Adrenal gland (tissue), 12 donors: ENCODE results near the gene GCH1. TPM values are rescaled to one million over a fixed set of nuclear protein-coding genes. Genes with fewer than 3 reads are reported as not detected.

Experiments used
- DNase-seq, 7 donors: peaks; one replicate each; pipeline ENCODE4 v3.0.0-alpha.2; 2019 to 2020
- H3K27ac ChIP-seq, 5 donors: fragments of 200-600 bp; sonication (generic) in 4 of 5; 1 replicate in 3 of 5; 2 replicates in 2 of 5; pipeline versions ENCODE4 v1.5.1 to v1.8.0; 2016 to 2020; ENCODE audit warnings: mild to moderate bottlenecking in 1 of 5
- H3K27me3 ChIP-seq: fragments of 200-600 bp; 2 replicates; pipeline ENCODE4 v1.8.0; 2021
- H3K36me3 ChIP-seq, 2 donors: fragments of 200-600 bp; replicated peaks in 1 of 2; 1 replicate in 1 of 2; 2 replicates in 1 of 2; pipeline versions ENCODE4 v1.5.1 to v1.8.0; 2018 to 2022
- H3K4me1 ChIP-seq, 2 donors: fragments of 200-600 bp; replicated peaks in 1 of 2; 1 replicate in 1 of 2; 2 replicates in 1 of 2; pipeline versions ENCODE4 v1.5.1 to v1.8.0; 2018 to 2021
- H3K4me3 ChIP-seq, 4 donors: fragments of 200-600 bp; sonication (generic) in 3 of 4; one replicate each; pipeline ENCODE4 v1.5.1; 2016 to 2018
- H3K9me3 ChIP-seq, 3 donors: fragments of 200-600 bp; sonication (generic) in 1 of 3; replicated peaks in 1 of 3; 1 replicate in 2 of 3; 2 replicates in 1 of 3; pipeline versions ENCODE4 v1.5.1 to v1.8.0; 2016 to 2021
- CTCF ChIP-seq, 6 experiments: fragments of 450-650 bp in 4 of 6; fragments of 200-600 bp in 2 of 6; sonication (generic) in 1 of 6; IDR thresholded peaks; 1 replicate in 5 of 6; 2 replicates in 1 of 6; pipeline versions ENCODE4 v1.5.1 to v1.8.0; 2016 to 2021; ENCODE audit warnings: antibody characterized with exemption in 6 of 6, mild to moderate bottlenecking in 2 of 6, moderate library complexity in 1 of 6
- POLR2A ChIP-seq, 2 donors: fragments of 450-650 bp; IDR thresholded peaks; one replicate each; pipeline ENCODE4 v1.6.1; 2017; ENCODE audit warnings: antibody characterized with exemption in 2 of 2, mild to moderate bottlenecking in 2 of 2, moderate library complexity in 1 of 2
- WGBS, 4 donors: extraction: QIAGEN DNeasy Blood & Tissue Kit in 2 of 4; methylation state at CpG; one replicate each; pipeline versions ENCODE4 v1.1.5 to v1.1.7; 2013 to 2017; 5-methylcytosine and 5-hydroxymethylcytosine counted together
- intact Hi-C, 2 donors: fragments of 100-400 bp; cut with DNase I; formaldehyde crosslinking; loops; one replicate each; pipeline versions ENCODE4 v1.14.1 to v1.15.0; 2022 to 2023
- polyA plus RNA-seq, 3 donors: library from polyadenylated mRNA; stranded (reverse); fragments of 200-250 nt in 2 of 3; fragments of 350-450 nt in 1 of 3; fragmentation: Illumina TruSeq in 1 of 3; extraction: RNeasy Lipid Tissue Mini Kit (QIAGEN cat#74804) in 1 of 3; gene quantifications; one replicate each; pipeline ENCODE4 v1.2.3, GENCODE V29; 2013 to 2014
- total RNA-seq, 9 donors: library from RNA; depleted of rRNA in 4 of 9; stranded (reverse); fragments of >200 nt in 4 of 9; fragments of 120-200 nt in 1 of 9; fragmentation: NEBNext Ultra II Directional in 1 of 9; extraction: Animal tissue kit (Norgen Biotek cat#: 25700) in 1 of 9; gene quantifications; one replicate each; pipeline versions ENCODE4 v1.1.0 to v1.2.4, GENCODE V29; 2013 to 2023
- donor health status: healthy with polysubstance abuse.
- donor health status: Bipolar disorder and iron deficiency.
- donor health status: DM: yes; HTN: yes; CAD: no.
- donor health status: DM: no; HTN: no; CAD: no.
- donor health status: DM: no; HTN: no; CAD: no.
- donor health status: DM: yes; HTN: yes; CAD: no.

Gene GCH1
- total and polyA plus RNA-seq, 12 donors, result 2.8 to 29.8 (median 10.3) TPM

- DNase-seq, result no peak
- no peak overlapping the region for H3K27ac ChIP-seq
- intact Hi-C loops, result no loop called here
- no peaks in the 10 kb centered on the region for H3K36me3 ChIP-seq
- H3K9me3 ChIP-seq, result no peaks in the 10 kb centered on the region
- 93 to 96% (median 94%) methylated on average over 3 of the region's 3 CpGs for WGBS, 4 donors
- H3K27me3 ChIP-seq, result no peaks in the 10 kb centered on the region
- no peak overlapping the region for H3K4me3 ChIP-seq
- TF ChIP-seq CTCF (IDR thresholded peaks at IDR 0.05) (no peak), POLR2A (IDR thresholded peaks at IDR 0.05) (no peak)
- no peaks in the 10 kb centered on the region for H3K4me1 ChIP-seq
Measured at GRCh38 chr14:54853339-54853738, 49.3 kb downstream of the GCH1 start.

GRCh38 chr14:54852215-54852614 lies 50.4 kb downstream of the GCH1 start:
- H3K36me3 ChIP-seq, result no peaks in the 10 kb centered on the region
- no peak for DNase-seq
- no peak overlapping the region for H3K4me3 ChIP-seq
- no peaks in the 10 kb centered on the region for H3K9me3 ChIP-seq
- intact Hi-C loops, result no loop called here
- TF ChIP-seq POLR2A (IDR thresholded peaks at IDR 0.05) (no peak), CTCF (IDR thresholded peaks at IDR 0.05) (no peak)
- WGBS, 4 donors, result 80 to 93% (median 87%) methylated on average over 3 of the region's 3 CpGs
- no peaks in the 10 kb centered on the region for H3K4me1 ChIP-seq
- H3K27me3 ChIP-seq, result no peaks in the 10 kb centered on the region
- no peak overlapping the region for H3K27ac ChIP-seq

- intact Hi-C loops, result no loop called here
- Histone ChIP-seq H3K27ac (no peak overlapping the region), H3K4me3 (no peak overlapping the region), H3K27me3 (no peaks in the 10 kb centered on the region), H3K36me3 (no peaks in the 10 kb centered on the region), H3K9me3 (no peaks in the 10 kb centered on the region), H3K4me1 (no peaks in the 10 kb centered on the region)
- DNase-seq, result no peak
- WGBS, 4 donors, result 74 to 97% (median 88%) methylated on average over 1 of the region's 1 CpG
- TF ChIP-seq POLR2A (IDR thresholded peaks at IDR 0.05) (no peak), CTCF (IDR thresholded peaks at IDR 0.05) (no peak)
Measured at GRCh38 chr14:54848910-54849309, 53.7 kb downstream of the GCH1 start.

GRCh38 chr14:54845641-54846040 lies 57.0 kb downstream of the GCH1 start:
- no peak for DNase-seq
- intact Hi-C loops, result no loop called here
- H3K4me3 ChIP-seq, result no peak overlapping the region
- H3K27ac ChIP-seq, result no peak overlapping the region
- TF ChIP-seq CTCF (IDR thresholded peaks at IDR 0.05), result no peak
- TF ChIP-seq POLR2A (IDR thresholded peaks at IDR 0.05), result no peak
- no peaks in the 10 kb centered on the region for H3K27me3 ChIP-seq
- H3K4me1 ChIP-seq, result no peaks in the 10 kb centered on the region
- 87 to 95% (median 87%) methylated on average over 7 of the region's 7 CpGs for WGBS, 4 donors
- H3K36me3 ChIP-seq, result no peaks in the 10 kb centered on the region
- H3K9me3 ChIP-seq, result no peaks in the 10 kb centered on the region
